Stimulated activated CD4-positive, alpha-beta T cell treated with anti-CD3 and anti-CD28 coated beads, Interleukin-1b, Interleukin-23, amount 100 ng/mL, for 4 hours (primary cell): ENCODE data around the gene GP5.

ENCODE experiments used
- DNase-seq, 2 donors: peaks; one replicate each; pipeline ENCODE4 v3.0.0-alpha.2; 2020; ENCODE audit warnings: low read depth in 2 of 2

Gene GP5

DNA sequence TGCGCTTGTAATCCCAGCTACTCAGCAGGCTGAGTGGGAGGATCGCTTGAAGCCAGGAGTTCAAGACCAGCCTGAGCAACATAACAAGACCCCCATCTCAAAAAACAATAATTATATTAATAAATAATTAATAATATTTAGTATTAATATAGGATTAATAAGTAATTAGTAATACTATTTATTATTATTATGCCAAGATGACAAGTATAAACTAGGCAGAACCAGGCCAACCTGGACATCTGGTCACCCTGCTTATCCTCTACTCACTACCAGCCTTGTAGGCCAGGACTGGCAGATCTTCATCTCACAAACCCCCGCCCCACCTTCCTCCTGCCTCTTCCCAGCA is 48.4 kb downstream of the GP5 start:
- DNase-seq, result no peak

DNA sequence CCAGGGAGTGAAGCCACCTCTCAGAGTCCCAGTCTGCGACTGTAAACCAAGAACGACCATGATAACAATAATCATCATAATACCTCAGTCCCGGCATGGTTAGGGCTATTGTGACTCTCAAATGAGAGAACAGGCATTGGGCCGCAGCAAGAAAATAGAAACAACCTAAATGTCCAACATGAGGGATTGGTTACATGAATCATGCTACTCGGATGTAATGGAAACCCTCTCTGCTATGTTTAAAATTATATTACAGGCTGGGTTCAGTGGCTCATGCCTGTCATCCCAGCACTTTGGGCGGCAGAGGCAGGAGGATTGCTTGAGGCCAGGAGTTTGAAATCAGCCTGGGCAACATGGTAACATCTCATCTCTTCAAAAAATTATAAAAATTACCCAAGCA is 50.7 kb downstream of the GP5 start:
- no peak for DNase-seq

DNA sequence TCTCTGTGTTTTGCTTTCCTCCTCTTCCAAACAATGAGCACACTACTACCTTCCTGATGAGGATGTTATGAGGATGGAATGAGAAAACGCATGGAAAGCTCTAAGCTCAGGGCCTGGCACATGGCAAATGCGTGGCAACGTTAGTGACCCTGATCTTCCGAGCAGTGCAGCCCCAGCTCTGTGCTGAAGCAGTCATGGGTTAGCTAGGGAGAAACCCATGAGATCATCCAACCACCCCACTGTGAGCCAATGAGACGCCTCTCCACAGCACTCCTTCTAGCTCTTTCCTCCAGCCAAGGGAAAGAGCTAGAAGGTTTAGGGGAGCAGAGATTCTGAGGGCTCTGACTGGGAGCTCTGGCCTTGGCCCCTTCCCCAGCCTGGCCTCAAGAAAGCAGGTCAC is 52.4 kb downstream of the GP5 start:
- no peak for DNase-seq

DNA sequence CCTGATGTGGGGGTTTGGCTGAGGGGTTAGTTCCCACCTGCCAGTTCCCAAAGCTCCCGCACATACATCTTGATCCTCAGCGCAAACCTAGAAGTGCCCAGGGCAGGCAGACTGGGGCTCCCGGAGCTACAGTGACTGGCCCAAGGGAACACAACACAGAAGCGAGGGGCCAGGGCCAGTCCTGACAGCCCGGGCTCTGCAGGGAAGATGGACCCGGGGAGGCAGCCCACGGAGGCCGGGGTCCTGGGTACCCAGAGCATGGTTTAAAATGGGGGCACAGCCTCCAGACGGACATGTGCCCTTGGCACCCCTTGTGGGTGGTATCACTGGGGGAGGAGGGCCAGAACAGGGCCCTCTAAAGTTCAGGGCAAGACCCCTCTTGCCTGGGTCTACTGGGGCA is 53.0 kb downstream of the GP5 start:
- DNase-seq, result no peak
